H9 (cell line): ENCODE measurements around the gene FMNL3. TPM values are rescaled to one million over a fixed set of nuclear protein-coding genes. Genes with fewer than 3 reads are reported as not detected.

ENCODE experiments used
- DNase-seq: peaks from one replicate; pipeline ENCODE4 v3.0.0-alpha.2; 2017
- H2AFZ ChIP-seq: one replicate; pipeline ENCODE4 v1.6.1; 2013; ENCODE audit warnings: mild to moderate bottlenecking, low read length, control low read depth, moderate library complexity
- H2AK5ac ChIP-seq: 2 replicates; pipeline ENCODE4 v1.6.1; 2013; ENCODE audit warnings: low read length, control low read depth, mixed read lengths; ENCODE audit not compliant: insufficient read length
- H2BK120ac ChIP-seq: one replicate; pipeline ENCODE4 v1.6.1; 2013; ENCODE audit warnings: low read depth, mild to moderate bottlenecking, low read length, control low read depth, inconsistent platforms; ENCODE audit not compliant: poor library complexity, severe bottlenecking
- H2BK12ac ChIP-seq: 2 replicates; pipeline ENCODE4 v1.6.1; 2013; ENCODE audit warnings: low read length, control low read depth, mixed read lengths, low read depth; ENCODE audit not compliant: insufficient read length
- H2BK15ac ChIP-seq: 2 replicates; pipeline ENCODE4 v1.6.1; 2013; ENCODE audit warnings: low read depth, low read length, control low read depth
- H2BK20ac ChIP-seq: one replicate; pipeline ENCODE4 v1.6.1; 2013; ENCODE audit warnings: low read depth, mild to moderate bottlenecking, low read length, control low read depth, inconsistent platforms; ENCODE audit not compliant: poor library complexity, severe bottlenecking
- H2BK5ac ChIP-seq: 2 replicates; pipeline ENCODE4 v1.6.1; 2013; ENCODE audit warnings: low read length, control low read depth, mixed read lengths; ENCODE audit not compliant: insufficient read length
- H3K14ac ChIP-seq: 2 replicates; pipeline ENCODE4 v1.6.1; 2013; ENCODE audit warnings: low read length, control low read depth; ENCODE audit not compliant: insufficient read depth
- H3K18ac ChIP-seq: 2 replicates; pipeline ENCODE4 v1.6.1; 2013; ENCODE audit warnings: low read depth, mild to moderate bottlenecking, mixed read lengths, low read length, control low read depth; ENCODE audit not compliant: insufficient read length
- H3K23ac ChIP-seq: 2 replicates; pipeline ENCODE4 v1.6.1; 2013; ENCODE audit warnings: low read length, control low read depth, mixed read lengths, low read depth; ENCODE audit not compliant: insufficient read length
- H3K23me2 ChIP-seq: 2 replicates; pipeline ENCODE4 v1.6.1; 2013; ENCODE audit warnings: low read depth, mild to moderate bottlenecking, mixed read lengths, low read length, control low read depth; ENCODE audit not compliant: insufficient read length, poor library complexity, severe bottlenecking
- H3K27ac ChIP-seq: 2 replicates; pipeline ENCODE4 v1.5.1; 2013; ENCODE audit warnings: low read length, control low read depth, mixed read lengths, low read depth; ENCODE audit not compliant: insufficient read length
- H3K27me3 ChIP-seq: 2 replicates; pipeline ENCODE4 v1.6.1; 2013; ENCODE audit warnings: low read length, control low read depth, inconsistent platforms; ENCODE audit not compliant: insufficient read depth
- H3K4ac ChIP-seq: 2 replicates; pipeline ENCODE4 v1.6.1; 2013; ENCODE audit warnings: low read depth, mild to moderate bottlenecking, control low read depth, inconsistent platforms, low read length, moderate library complexity
- H3K4me1 ChIP-seq: 2 replicates; pipeline ENCODE4 v1.6.1; 2013; ENCODE audit warnings: low read length, control low read depth, inconsistent platforms; ENCODE audit not compliant: insufficient read depth
- H3K4me2 ChIP-seq: 2 replicates; pipeline ENCODE4 v1.6.1; 2013; ENCODE audit warnings: low read length, control low read depth, mixed read lengths; ENCODE audit not compliant: insufficient read length, insufficient read depth
- H3K56ac ChIP-seq: 2 replicates; pipeline ENCODE4 v1.6.1; 2013; ENCODE audit warnings: low read depth, mild to moderate bottlenecking, mixed read lengths, low read length, control low read depth; ENCODE audit not compliant: insufficient read length
- H3K79me1 ChIP-seq: 2 replicates; pipeline ENCODE4 v1.6.1; 2013; ENCODE audit warnings: low read depth, mild to moderate bottlenecking, moderate library complexity, low read length, control low read depth, inconsistent platforms; ENCODE audit not compliant: insufficient read depth, poor library complexity, severe bottlenecking
- H3K79me2 ChIP-seq: 2 replicates; pipeline ENCODE4 v1.6.1; 2013; ENCODE audit warnings: low read length, control low read depth, inconsistent platforms; ENCODE audit not compliant: insufficient read depth
- H3K9ac ChIP-seq: 2 replicates; pipeline ENCODE4 v1.6.1; 2013; ENCODE audit warnings: low read length, control low read depth, mixed read lengths; ENCODE audit not compliant: insufficient read length; ENCODE audit errors: extremely low read depth
- H3K9me3 ChIP-seq: one replicate; pipeline ENCODE4 v1.6.1; 2013; ENCODE audit warnings: low read depth, low read length, inconsistent platforms; ENCODE audit not compliant: control insufficient read depth
- H3T11ph ChIP-seq: one replicate; pipeline ENCODE4 v1.6.1; 2013; ENCODE audit warnings: mild to moderate bottlenecking, low read length, control low read depth, inconsistent platforms
- H4K20me1 ChIP-seq: one replicate; pipeline ENCODE4 v1.6.1; 2013; ENCODE audit not compliant: control insufficient read depth, insufficient read length, insufficient read depth
- H4K5ac ChIP-seq: 2 replicates; pipeline ENCODE4 v1.6.1; 2013; ENCODE audit warnings: low read depth, mild to moderate bottlenecking, mixed read lengths, low read length, control low read depth; ENCODE audit not compliant: insufficient read length
- H4K8ac ChIP-seq: replicated peaks from 2 replicates; pipeline ENCODE4 v1.6.1; 2013; ENCODE audit warnings: low read length, control low read depth, mixed read lengths, low read depth; ENCODE audit not compliant: insufficient read length
- H4K91ac ChIP-seq: 2 replicates; pipeline ENCODE4 v1.6.1; 2013; ENCODE audit warnings: low read depth, mild to moderate bottlenecking, moderate library complexity, mixed read lengths, low read length, control low read depth; ENCODE audit not compliant: insufficient read length
- H3K27ac Mint-ChIP-seq, 3 experiments: 2 replicates in 2 of 3; 3 replicates in 1 of 3; pipeline ENCODE4 v1.8.0; 2020 to 2021; ENCODE audit warnings: mixed read lengths in 3 of 3, mild to moderate bottlenecking in 1 of 3, moderate library complexity in 1 of 3
- H3K27me3 Mint-ChIP-seq: 2 replicates; pipeline ENCODE4 v1.8.0; 2021; ENCODE audit warnings: low read depth, mild to moderate bottlenecking, moderate library complexity, mixed read lengths
- H3K36me3 Mint-ChIP-seq, 3 experiments: 2 replicates in 2 of 3; 3 replicates in 1 of 3; pipeline ENCODE4 v1.8.0; 2020 to 2021; ENCODE audit warnings: low read depth in 3 of 3, mixed read lengths in 3 of 3; ENCODE audit not compliant: insufficient read depth in 1 of 3
- H3K4me1 Mint-ChIP-seq, 2 experiments: 2 replicates each; pipeline ENCODE4 v1.8.0; 2020; ENCODE audit warnings: mixed read lengths in 2 of 2
- H3K4me3 Mint-ChIP-seq, 2 experiments: 2 replicates in 1 of 2; 3 replicates in 1 of 2; pipeline ENCODE4 v1.8.0; 2020 to 2021; ENCODE audit warnings: mild to moderate bottlenecking in 2 of 2, mixed read lengths in 2 of 2, moderate library complexity in 1 of 2
- H3K9me3 Mint-ChIP-seq, 2 experiments: 2 replicates in 1 of 2; 3 replicates in 1 of 2; pipeline ENCODE4 v1.8.0; 2020; ENCODE audit warnings: mild to moderate bottlenecking in 2 of 2, mixed read lengths in 2 of 2, moderate library complexity in 1 of 2
- CTCF ChIP-seq: fragments of 200-600 bp; sonication (generic); conservative IDR thresholded peaks from 3 replicates; pipeline ENCODE4 v1.8.0; 2021; ENCODE audit warnings: antibody characterized with exemption, mild to moderate bottlenecking
- WGBS: extraction: QIAGEN DNeasy Blood & Tissue Kit; methylation state at CpG from one replicate; pipeline ENCODE4 v1.1.7; 2013; ENCODE audit warnings: missing lambda C conversion rate, low lambda C conversion rate, mixed read lengths; ENCODE audit not compliant: insufficient read length; ENCODE audit errors: extremely low coverage; 5-methylcytosine and 5-hydroxymethylcytosine counted together
- total RNA-seq: library from RNA; stranded (reverse); gene quantifications from 2 replicates; pipeline ENCODE4 v1.2.1, GENCODE V29; 2021

Gene FMNL3
- total RNA-seq, 1 experiment from 2014 or later: 22.8 TPM

- H4K20me1 ChIP-seq: no peaks in the 10 kb centered on the region
- H3K18ac ChIP-seq: no peak overlapping the region
- H3K9me3 ChIP-seq: no peaks in the 10 kb centered on the region
- no peaks in the 10 kb centered on the region for H3K9me3 Mint-ChIP-seq
- H2BK15ac ChIP-seq: no peak overlapping the region
- H2BK20ac ChIP-seq: no peak overlapping the region
- peaks cover 18 to 22% of the 10 kb centered on the region in 2 experiments for H3K4me1 Mint-ChIP-seq
- no peak overlapping the region for H3K27ac ChIP-seq
- H3K27me3 ChIP-seq: no peaks in the 10 kb centered on the region
- H2BK120ac ChIP-seq: no peak overlapping the region
- H2BK5ac ChIP-seq: no peak overlapping the region
- no CpG with 5 or more reads among the region's 11 CpGs for WGBS
- no peak overlapping the region for H2BK12ac ChIP-seq
- H4K8ac ChIP-seq: no peak overlapping the region
- no peak overlapping the region for H3K23ac ChIP-seq
- no peak overlapping the region for H3K9ac ChIP-seq
- H3K4me1 ChIP-seq: peaks cover 2% of the 10 kb centered on the region; the same call in 1 of the 2 replicates
- H3K79me2 ChIP-seq: no peaks in the 10 kb centered on the region
- H3K79me1 ChIP-seq: no peaks in the 10 kb centered on the region
- no peak overlapping the region for H4K91ac ChIP-seq
- no peak for DNase-seq
- TF ChIP-seq CTCF: no peak
- H3K4ac ChIP-seq: no peak overlapping the region
- peaks cover under 1% of the 10 kb centered on the region for H3K23me2 ChIP-seq
- no peak overlapping the region; a peak in 1 of 7 replicates for H3K27ac Mint-ChIP-seq
- H3K4me2 ChIP-seq: no peak overlapping the region
- no peak overlapping the region for H2AK5ac ChIP-seq
- no peak overlapping the region for H3T11ph ChIP-seq
- H3K36me3 Mint-ChIP-seq: peaks cover 20 to 60% (median 60%) of the 10 kb centered on the region in 3 experiments
- no peak overlapping the region for H2AFZ ChIP-seq
- H3K4me3 Mint-ChIP-seq: no peak overlapping the region
- no peak overlapping the region for H3K14ac ChIP-seq
- no peak overlapping the region for H3K56ac ChIP-seq
- no peaks in the 10 kb centered on the region for H3K27me3 Mint-ChIP-seq
- no peak overlapping the region for H4K5ac ChIP-seq
Observed at GRCh38 chr12:49642370-49642802, 64.8 kb downstream of the FMNL3 start.
